ENCODE results near the gene PIM3.

Gene PIM3

GRCh38 chr22:50008151-50009040 lies 47.8 kb downstream of the PIM3 start:
- DNase-seq: no peak

GRCh38 chr22:50009251-50009650 lies 48.7 kb downstream of the PIM3 start:
- DNase-seq: no peak

- no peak for DNase-seq
These were observed 49.4 kb downstream of the PIM3 start for GRCh38 chr22:50009765-50010675.

- DNase-seq: no peak
These were observed 50.3 kb downstream of the PIM3 start for GRCh38 chr22:50010676-50011446.

GRCh38 chr22:50011447-50012210 lies 51.1 kb downstream of the PIM3 start:
- DNase-seq: no peak

- DNase-seq: peak; percentile 4
These were observed 51.9 kb downstream of the PIM3 start, which contains the start of gene IL17REL for GRCh38 chr22:50012211-50013181. Gene IL17REL, minus strand, starts transcription at chr22:50012765. Its CDS starts 119 bp downstream, at chr22:50012646.
